Jurkat, Clone E6-1 (cell line): Measurements from ENCODE around the gene CDC25B.

Source experiments
- DNase-seq: peaks from one replicate; pipeline ENCODE4 v3.0.0-alpha.2; 2011; ENCODE audit warnings: low read depth, low spot score
- H3K4me3 ChIP-seq: 2 replicates; pipeline ENCODE4 v1.5.1; 2011; ENCODE audit warnings: mild to moderate bottlenecking, low read length, control low read depth, moderate library complexity

The CDC25B gene

GRCh38 chr20:3760655-3761348 lies 35.3 kb upstream of the CDC25B start:
- no peak for DNase-seq
- H3K4me3 ChIP-seq = no peak overlapping the region

GRCh38 chr20:3763671-3764601 lies 32.2 kb upstream of the CDC25B start:
- H3K4me3 ChIP-seq = no peak overlapping the region
- DNase-seq = no peak

GRCh38 chr20:3764659-3765058 lies 31.5 kb upstream of the CDC25B start:
- H3K4me3 ChIP-seq = no peak overlapping the region
- DNase-seq = no peak

GRCh38 chr20:3765171-3765882 lies 30.8 kb upstream of the CDC25B start:
- no peak for DNase-seq
- H3K4me3 ChIP-seq = no peak overlapping the region

GRCh38 chr20:3766422-3767109 lies 29.5 kb upstream of the CDC25B start:
- DNase-seq = no peak
- H3K4me3 ChIP-seq = peak overlapping the region; percentile 83

GRCh38 chr20:3767110-3767426 lies 29.0 kb upstream of the CDC25B start:
- H3K4me3 ChIP-seq = peak overlapping the region; percentile 83
- DNase-seq = no peak

GRCh38 chr20:3767427-3768341 lies 28.4 kb upstream of the CDC25B start, which contains the start of gene ADISSP:
Gene ADISSP (minus strand): TSS chr20:3767753. CDS start chr20:3760100, 7,653 bp downstream.
- peak within 1 kb of the TSS; percentile 83 for H3K4me3 ChIP-seq
- peak; percentile 96 for DNase-seq

GRCh38 chr20:3768342-3769130 lies 27.6 kb upstream of the CDC25B start:
- peak; percentile 64 for DNase-seq
- H3K4me3 ChIP-seq = peak overlapping the region; percentile 83

GRCh38 chr20:3771552-3772058 lies 24.5 kb upstream of the CDC25B start:
- no peak overlapping the region for H3K4me3 ChIP-seq
- DNase-seq = no peak

- H3K4me3 ChIP-seq = no peak overlapping the region
- DNase-seq = no peak
Observed at GRCh38 chr20:3775457-3776108, 20.5 kb upstream of the CDC25B start.

- no peak for DNase-seq
- H3K4me3 ChIP-seq = no peak overlapping the region
Observed at GRCh38 chr20:3777381-3777715, 18.8 kb upstream of the CDC25B start.

GRCh38 chr20:3777716-3778629 lies 18.1 kb upstream of the CDC25B start:
- H3K4me3 ChIP-seq = no peak overlapping the region
- no peak for DNase-seq

GRCh38 chr20:3778976-3779375 lies 17.1 kb upstream of the CDC25B start:
- H3K4me3 ChIP-seq = no peak overlapping the region
- no peak for DNase-seq

- H3K4me3 ChIP-seq = no peak within 1 kb of the TSS
- peak; percentile 39 for DNase-seq
Observed at GRCh38 chr20:3781153-3781910, 14.8 kb upstream of the CDC25B start, which contains the start of gene SPEF1. Gene SPEF1 (minus strand): TSS chr20:3781448. CDS start chr20:3781287, 161 bp downstream.

GRCh38 chr20:3782597-3782996 lies 13.5 kb upstream of the CDC25B start:
- DNase-seq = no peak
- H3K4me3 ChIP-seq = no peak overlapping the region
